ENCODE results near the gene KLF1.

The KLF1 gene

DNA sequence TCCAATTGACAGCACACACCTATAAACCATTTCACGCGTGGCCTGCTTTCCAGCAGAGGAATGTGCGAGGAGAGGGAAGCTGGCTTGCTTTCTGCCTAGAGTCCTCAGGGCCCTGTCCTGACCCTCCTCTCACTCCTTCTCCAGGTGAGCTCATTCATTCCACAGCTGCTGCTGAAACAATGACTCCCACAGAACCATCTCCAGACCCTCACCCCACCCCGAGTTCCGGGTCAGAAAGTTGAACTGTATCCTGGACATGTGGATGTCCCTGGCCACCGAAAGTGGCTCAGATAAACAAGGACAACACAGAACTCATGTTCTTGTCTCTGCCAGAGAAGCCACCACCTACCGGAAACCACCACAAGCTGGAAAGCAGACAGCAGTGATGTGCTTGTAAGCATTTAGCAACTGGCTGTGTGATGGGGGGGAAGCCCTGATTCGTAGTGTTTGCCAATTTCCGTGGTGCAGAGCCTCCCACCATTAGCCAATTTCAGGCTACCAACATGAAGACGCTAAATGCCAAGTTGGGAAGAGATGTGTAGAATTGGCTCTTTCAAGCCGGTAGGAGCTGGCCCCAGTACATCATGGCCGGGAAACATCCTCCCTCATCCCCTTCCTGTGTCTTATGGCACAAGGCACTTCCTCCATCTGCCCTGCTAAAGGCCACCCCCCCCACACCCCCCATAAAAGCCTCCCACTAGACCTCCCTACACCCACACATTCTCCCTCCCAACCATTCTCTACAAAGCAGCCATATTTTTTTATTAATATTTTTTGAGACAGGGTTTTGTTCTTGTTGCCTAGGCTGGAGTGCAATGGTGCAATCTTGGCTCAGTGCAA is 27.1 kb upstream of the KLF1 start:
- Histone ChIP-seq H3K4me1 (ENCODE audit: control extremely low read depth in 1 of 4, control insufficient read depth in 4 of 4, insufficient read depth in 4 of 4, low read length in 3 of 4) (peaks cover 5 to 43% (median 36%) of the 10 kb centered on the region in 4 experiments), H3K9me3 (ENCODE audit: control extremely low read depth in 1 of 5, control insufficient read depth in 4 of 5, insufficient read depth in 2 of 5, low read depth in 1 of 5, low read length in 4 of 5) (no peaks in the 10 kb centered on the region), H3K27ac (ENCODE audit: insufficient read depth in 1 of 2, low read depth in 1 of 2, low read length in 2 of 2, poor library complexity in 1 of 2, severe bottlenecking in 2 of 2) (peak overlapping the region; percentile 51 to 78), H3K36me3 (ENCODE audit: control insufficient read depth in 4 of 4, insufficient read depth in 4 of 4, low read length in 3 of 4) (no peaks in the 10 kb centered on the region), H3K27me3 (replicated peaks in 2 of 5; ENCODE audit: control insufficient read depth in 4 of 5, insufficient read depth in 5 of 5, low read length in 4 of 5) (no peaks in the 10 kb centered on the region), H3K4me3 (ENCODE audit: control insufficient read depth in 1 of 7, extremely low read depth in 1 of 7, insufficient read depth in 4 of 7, low read depth in 2 of 7, low read length in 6 of 7) (peak overlapping the region in 4 of 7 experiments; percentile 21 to 47 (median 44))
- peak; percentile 68 to 96 (median 94) for DNase-seq
- CTCF ChIA-PET, result interaction anchor here (0.7 to 3.0 kb wide), 9 partner anchors 15 to 1330 kb away, joined by 3 to 12 read pairs (median 4); partner anchors contain the start of gene KLF1
- POLR2A ChIA-PET, result interaction anchor here (0.6 to 2.1 kb wide), 9 partner anchors 10 to 1146 kb away, joined by 3 to 15 read pairs (median 4); partner anchors contain the start of genes CALR, DNASE2 and GCDH
- WGBS (ENCODE audit: insufficient coverage), result 35% methylated on average over 5 of the region's 12 CpGs

DNA sequence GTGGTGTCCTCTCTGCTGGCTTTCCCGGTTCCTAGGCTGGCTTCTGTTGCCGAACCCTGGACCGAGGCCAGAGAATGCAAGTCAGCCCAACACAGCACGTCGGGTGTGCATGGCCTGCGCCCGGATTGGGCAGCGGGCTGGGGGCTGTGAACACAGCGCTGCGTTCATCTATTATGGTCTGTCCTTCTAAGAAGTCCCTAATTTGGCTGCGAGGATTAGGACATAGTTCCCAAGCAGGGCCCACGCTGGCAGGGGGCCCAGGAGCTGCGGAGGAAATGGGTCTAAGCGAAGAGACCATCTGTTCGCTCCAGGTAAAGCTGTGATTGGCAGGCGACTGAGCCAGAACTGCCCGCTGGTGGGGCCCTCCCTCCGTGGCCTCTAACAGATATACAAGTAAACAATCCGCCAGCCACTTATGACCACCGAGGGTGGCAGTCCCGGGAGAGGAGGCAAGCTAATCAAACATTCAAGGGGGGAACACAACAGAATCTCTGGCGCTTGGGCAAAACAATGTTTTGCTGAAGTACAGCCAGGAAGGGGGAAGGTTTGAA is 26.1 kb upstream of the KLF1 start:
- CTCF ChIA-PET, result interaction anchor here (0.7 to 3.0 kb wide), 11 partner anchors 9 to 1329 kb away, joined by 3 to 12 read pairs (median 4); partner anchors contain the start of genes GCDH and KLF1
- peak overlapping the region; percentile 51 to 78 for H3K27ac ChIP-seq (ENCODE audit: insufficient read depth in 1 of 2, low read depth in 1 of 2, low read length in 2 of 2, poor library complexity in 1 of 2, severe bottlenecking in 2 of 2)
- no peaks in the 10 kb centered on the region for H3K27me3 ChIP-seq (replicated peaks in 2 of 5; ENCODE audit: control insufficient read depth in 4 of 5, insufficient read depth in 5 of 5, low read length in 4 of 5)
- no peaks in the 10 kb centered on the region for H3K9me3 ChIP-seq (ENCODE audit: control extremely low read depth in 1 of 5, control insufficient read depth in 4 of 5, insufficient read depth in 2 of 5, low read depth in 1 of 5, low read length in 4 of 5)
- POLR2A ChIA-PET, result interaction anchor here (0.6 to 2.1 kb wide), 5 partner anchors 22 to 1145 kb away, joined by 3 to 15 read pairs (median 11); partner anchors contain the start of genes CALR and GCDH
- H3K4me1 ChIP-seq (ENCODE audit: control extremely low read depth in 1 of 4, control insufficient read depth in 4 of 4, insufficient read depth in 4 of 4, low read length in 3 of 4), result peaks cover 5 to 40% (median 31%) of the 10 kb centered on the region in 4 experiments
- no peaks in the 10 kb centered on the region for H3K36me3 ChIP-seq (ENCODE audit: control insufficient read depth in 4 of 4, insufficient read depth in 4 of 4, low read length in 3 of 4)
- peak overlapping the region in 2 of 7 experiments; percentile 46 to 47 for H3K4me3 ChIP-seq (ENCODE audit: control insufficient read depth in 1 of 7, extremely low read depth in 1 of 7, insufficient read depth in 4 of 7, low read depth in 2 of 7, low read length in 6 of 7)
- WGBS (ENCODE audit: insufficient coverage), result 20% methylated on average over 12 of the region's 22 CpGs
- peak; percentile 12 to 46 (median 44) for DNase-seq

GRCh38 chr19:12912571-12912970 is 25.6 kb upstream of the KLF1 start:
- 68% methylated on average over 4 of the region's 4 CpGs for WGBS (ENCODE audit: insufficient coverage)
- Histone ChIP-seq H3K36me3 (ENCODE audit: control insufficient read depth in 4 of 4, insufficient read depth in 4 of 4, low read length in 3 of 4) (no peaks in the 10 kb centered on the region), H3K27ac (ENCODE audit: insufficient read depth in 1 of 2, low read depth in 1 of 2, low read length in 2 of 2, poor library complexity in 1 of 2, severe bottlenecking in 2 of 2) (peak overlapping the region; percentile 51 to 78), H3K9me3 (ENCODE audit: control extremely low read depth in 1 of 5, control insufficient read depth in 4 of 5, insufficient read depth in 2 of 5, low read depth in 1 of 5, low read length in 4 of 5) (no peaks in the 10 kb centered on the region), H3K4me1 (ENCODE audit: control extremely low read depth in 1 of 4, control insufficient read depth in 4 of 4, insufficient read depth in 4 of 4, low read length in 3 of 4) (peaks cover 5 to 40% (median 31%) of the 10 kb centered on the region in 4 experiments), H3K27me3 (replicated peaks in 2 of 5; ENCODE audit: control insufficient read depth in 4 of 5, insufficient read depth in 5 of 5, low read length in 4 of 5) (no peaks in the 10 kb centered on the region), H3K4me3 (ENCODE audit: control insufficient read depth in 1 of 7, extremely low read depth in 1 of 7, insufficient read depth in 4 of 7, low read depth in 2 of 7, low read length in 6 of 7) (peak overlapping the region in 2 of 7 experiments; percentile 46 to 47)
- ChIA-PET CTCF (interaction anchor here (0.9 to 3.0 kb wide), 5 partner anchors 8 to 66 kb away, joined by 3 to 12 read pairs (median 6); partner anchors contain the start of genes GCDH and KLF1), POLR2A (interaction anchor here (0.6 to 2.1 kb wide), 2 partner anchors 25 to 27 kb away, joined by 11 to 15 read pairs; partner anchors contain the start of gene CALR)
- DNase-seq, result no peak

- ChIA-PET CTCF (interaction anchor here (1.1 to 2.7 kb wide), 6 partner anchors 16 to 71 kb away, joined by 3 to 9 read pairs (median 4); partner anchors contain the start of genes FARSA and GCDH), POLR2A (no interaction called here)
- Histone ChIP-seq H3K4me3 (ENCODE audit: control insufficient read depth in 1 of 7, extremely low read depth in 1 of 7, insufficient read depth in 4 of 7, low read depth in 2 of 7, low read length in 6 of 7) (no peak overlapping the region), H3K36me3 (ENCODE audit: control insufficient read depth in 4 of 4, insufficient read depth in 4 of 4, low read length in 3 of 4) (peaks cover 0 to 4% (median under 1%) of the 10 kb centered on the region in 4 experiments), H3K4me1 (ENCODE audit: control extremely low read depth in 1 of 4, control insufficient read depth in 4 of 4, insufficient read depth in 4 of 4, low read length in 3 of 4) (peaks cover 0 to 3% (median 2%) of the 10 kb centered on the region in 4 experiments), H3K27ac (ENCODE audit: insufficient read depth in 1 of 2, low read depth in 1 of 2, low read length in 2 of 2, poor library complexity in 1 of 2, severe bottlenecking in 2 of 2) (no peak overlapping the region), H3K9me3 (ENCODE audit: control extremely low read depth in 1 of 5, control insufficient read depth in 4 of 5, insufficient read depth in 2 of 5, low read depth in 1 of 5, low read length in 4 of 5) (no peaks in the 10 kb centered on the region), H3K27me3 (replicated peaks in 2 of 5; ENCODE audit: control insufficient read depth in 4 of 5, insufficient read depth in 5 of 5, low read length in 4 of 5) (no peaks in the 10 kb centered on the region)
- 94% methylated on average over 9 of the region's 9 CpGs for WGBS (ENCODE audit: insufficient coverage)
- no peak for DNase-seq
Measured at GRCh38 chr19:12907166-12907565, 20.2 kb upstream of the KLF1 start.

DNA sequence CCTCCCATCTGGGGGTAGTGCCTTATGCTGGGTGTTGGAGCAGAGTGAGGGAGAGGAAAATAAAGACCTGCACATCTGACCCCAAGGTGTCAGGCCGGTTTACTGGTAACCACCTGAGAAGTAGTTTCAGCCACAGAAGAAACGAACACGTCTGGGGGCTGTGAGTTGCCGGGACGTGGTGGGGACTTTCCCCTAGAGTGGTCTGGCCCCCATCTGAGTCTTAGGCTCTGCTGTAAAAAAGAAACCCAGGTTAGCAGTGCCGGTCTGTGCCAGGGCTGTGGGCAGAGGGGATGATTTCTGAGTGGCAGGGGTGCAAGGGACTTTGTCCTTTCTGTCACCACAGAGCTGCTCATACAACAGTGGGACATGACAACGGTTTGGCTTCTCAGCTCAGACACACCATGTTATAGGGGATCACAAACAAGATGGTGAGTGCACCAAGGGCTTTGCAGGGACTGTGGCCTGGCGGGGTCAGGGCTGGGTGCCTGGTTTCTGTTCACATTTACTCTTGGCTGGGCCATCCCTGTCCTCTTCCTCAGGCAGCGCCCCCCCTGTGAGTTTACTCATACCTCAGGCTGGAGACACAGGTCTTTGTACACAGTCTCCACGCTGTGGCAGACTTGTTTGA is 13.0 kb upstream of the KLF1 start:
- DNase-seq, result no peak
- H3K9me3 ChIP-seq (ENCODE audit: control extremely low read depth in 1 of 5, control insufficient read depth in 4 of 5, insufficient read depth in 2 of 5, low read depth in 1 of 5, low read length in 4 of 5), result no peaks in the 10 kb centered on the region
- H3K27me3 ChIP-seq (replicated peaks in 2 of 5; ENCODE audit: control insufficient read depth in 4 of 5, insufficient read depth in 5 of 5, low read length in 4 of 5), result no peaks in the 10 kb centered on the region
- CTCF ChIA-PET, result interaction anchor here (1.3 to 2.8 kb wide), 2 partner anchors 8 to 13 kb away, joined by 3 to 12 read pairs; no protein-coding TSS in a partner anchor
- POLR2A ChIA-PET, result no interaction called here
- no peaks in the 10 kb centered on the region for H3K4me1 ChIP-seq (ENCODE audit: control extremely low read depth in 1 of 4, control insufficient read depth in 4 of 4, insufficient read depth in 4 of 4, low read length in 3 of 4)
- H3K4me3 ChIP-seq (ENCODE audit: control insufficient read depth in 1 of 7, extremely low read depth in 1 of 7, insufficient read depth in 4 of 7, low read depth in 2 of 7, low read length in 6 of 7), result no peak overlapping the region
- H3K36me3 ChIP-seq (ENCODE audit: control insufficient read depth in 4 of 4, insufficient read depth in 4 of 4, low read length in 3 of 4), result peaks cover 8 to 41% (median 38%) of the 10 kb centered on the region in 4 experiments
- 97% methylated on average over 10 of the region's 10 CpGs for WGBS (ENCODE audit: insufficient coverage)
- H3K27ac ChIP-seq (ENCODE audit: insufficient read depth in 1 of 2, low read depth in 1 of 2, low read length in 2 of 2, poor library complexity in 1 of 2, severe bottlenecking in 2 of 2), result no peak overlapping the region

DNA sequence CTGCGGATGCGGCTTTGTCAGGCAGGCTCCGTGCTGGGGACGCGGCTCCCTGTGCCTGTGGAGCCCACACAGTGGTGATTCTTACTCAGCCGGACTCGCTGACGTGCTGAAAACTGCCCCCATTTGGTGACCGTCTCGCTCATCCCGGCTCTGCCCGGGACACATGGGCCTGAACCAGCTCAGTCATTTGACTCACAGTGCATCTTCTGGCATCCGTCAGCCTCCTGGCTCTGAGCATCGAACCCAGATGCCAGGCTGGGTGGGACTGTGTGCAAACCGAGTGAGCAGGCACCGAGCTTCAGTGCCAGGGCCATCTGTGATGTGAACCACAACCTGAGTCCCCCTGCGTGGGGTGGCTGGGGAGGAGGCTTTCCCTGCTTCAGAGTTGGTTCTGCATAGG is 9.5 kb upstream of the KLF1 start:
- 96% methylated on average over 17 of the region's 17 CpGs for WGBS (ENCODE audit: insufficient coverage)
- peaks cover 3 to 60% (median 52%) of the 10 kb centered on the region in 4 experiments for H3K36me3 ChIP-seq (ENCODE audit: control insufficient read depth in 4 of 4, insufficient read depth in 4 of 4, low read length in 3 of 4)
- H3K27me3 ChIP-seq (replicated peaks in 2 of 5; ENCODE audit: control insufficient read depth in 4 of 5, insufficient read depth in 5 of 5, low read length in 4 of 5), result no peaks in the 10 kb centered on the region
- H3K4me3 ChIP-seq (ENCODE audit: control insufficient read depth in 1 of 7, extremely low read depth in 1 of 7, insufficient read depth in 4 of 7, low read depth in 2 of 7, low read length in 6 of 7), result no peak overlapping the region
- H3K27ac ChIP-seq (ENCODE audit: insufficient read depth in 1 of 2, low read depth in 1 of 2, low read length in 2 of 2, poor library complexity in 1 of 2, severe bottlenecking in 2 of 2), result no peak overlapping the region
- H3K4me1 ChIP-seq (ENCODE audit: control extremely low read depth in 1 of 4, control insufficient read depth in 4 of 4, insufficient read depth in 4 of 4, low read length in 3 of 4), result peaks cover 4 to 8% (median 7%) of the 10 kb centered on the region in 4 experiments
- no peaks in the 10 kb centered on the region for H3K9me3 ChIP-seq (ENCODE audit: control extremely low read depth in 1 of 5, control insufficient read depth in 4 of 5, insufficient read depth in 2 of 5, low read depth in 1 of 5, low read length in 4 of 5)
- no peak for DNase-seq
- CTCF ChIA-PET, result interaction anchor here (1.1 to 1.5 kb wide), 2 partner anchors 9 to 11 kb away, joined by 3 to 9 read pairs; partner anchors contain the start of gene KLF1
- POLR2A ChIA-PET, result interaction anchor here (0.5 kb wide), 1 partner anchor 48 kb away, joined by 4 read pairs; no protein-coding TSS in a partner anchor

Measured in common myeloid progenitor, CD34-positive (primary cell).